Activated naive CD8-positive, alpha-beta T cell treated with anti-CD3 and anti-CD28 coated beads for 36 hours (primary cell): Measurements from ENCODE around the gene HJURP. TPM values are rescaled to one million over a fixed set of nuclear protein-coding genes. Genes with fewer than 3 reads are reported as not detected.

Experiments used
- DNase-seq: peaks from one replicate; pipeline ENCODE4 v3.0.0; 2021
- H3K27ac Mint-ChIP-seq: one replicate; pipeline ENCODE4 v1.8.0; 2022; ENCODE audit warnings: mild to moderate bottlenecking, moderate library complexity, mixed read lengths
- H3K27me3 Mint-ChIP-seq: one replicate; pipeline ENCODE4 v1.8.0; 2022; ENCODE audit warnings: mild to moderate bottlenecking, mixed read lengths
- H3K36me3 Mint-ChIP-seq: one replicate; pipeline ENCODE4 v1.8.0; 2021; ENCODE audit warnings: mild to moderate bottlenecking, mixed read lengths
- H3K4me1 Mint-ChIP-seq: one replicate; pipeline ENCODE4 v1.8.0; 2021; ENCODE audit warnings: mixed read lengths
- H3K4me3 Mint-ChIP-seq: one replicate; pipeline ENCODE4 v1.8.0; 2022; ENCODE audit warnings: mild to moderate bottlenecking, moderate library complexity, mixed read lengths
- H3K9me3 Mint-ChIP-seq: one replicate; pipeline ENCODE4 v1.8.0; 2022; ENCODE audit warnings: mixed read lengths
- total RNA-seq, 2 experiments: library from RNA; stranded (reverse); gene quantifications; one replicate each; pipeline ENCODE4 v1.2.3, GENCODE V29; 2021

Gene HJURP
- total RNA-seq, 2 experiments from 2014 or later, result 68.4 to 78.1 TPM

- no peak overlapping the region for H3K27ac Mint-ChIP-seq
- DNase-seq, result no peak
- no peaks in the 10 kb centered on the region for H3K36me3 Mint-ChIP-seq
- H3K27me3 Mint-ChIP-seq, result peaks cover 11% of the 10 kb centered on the region
- no peaks in the 10 kb centered on the region for H3K4me1 Mint-ChIP-seq
- H3K9me3 Mint-ChIP-seq, result no peaks in the 10 kb centered on the region
- H3K4me3 Mint-ChIP-seq, result no peak overlapping the region
Measured at GRCh38 chr2:233802132-233802815, 52.1 kb downstream of the HJURP start.

DNA sequence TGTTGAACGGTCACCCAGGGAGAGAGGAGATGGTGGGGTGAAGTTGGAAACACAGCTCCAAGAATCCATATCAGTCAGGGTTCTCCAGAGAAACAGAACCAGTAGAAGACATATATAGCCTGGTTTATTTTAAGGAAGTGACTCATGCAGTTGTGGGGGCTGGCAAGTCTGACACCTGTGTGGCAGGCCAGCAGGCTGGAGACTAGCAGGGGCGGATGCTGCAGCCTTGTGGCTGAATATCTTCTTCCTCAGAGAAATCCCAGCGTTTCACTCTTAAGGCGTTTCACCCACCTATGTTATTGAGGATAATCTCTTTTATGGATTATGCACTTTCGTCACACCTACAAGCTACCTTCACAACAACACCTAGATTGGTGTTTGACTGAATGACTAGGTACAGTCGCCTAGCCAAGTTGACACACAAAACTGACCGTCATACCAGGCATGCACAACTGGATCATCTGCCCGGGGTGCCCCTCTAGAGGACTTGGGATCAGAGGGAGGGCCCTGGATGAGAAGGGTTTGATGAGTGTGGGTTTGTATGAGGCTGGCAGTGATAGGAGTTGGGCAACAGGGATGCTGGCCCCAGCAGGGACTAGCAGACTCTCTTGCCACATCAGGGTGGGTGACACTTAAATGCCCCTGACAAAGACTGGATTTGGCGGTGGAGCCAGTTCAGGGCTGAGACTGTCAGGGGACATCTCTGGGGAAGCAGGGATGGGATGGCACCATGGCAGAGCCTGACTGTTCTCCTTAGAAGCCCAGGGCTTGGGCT, 52.8 kb downstream of the HJURP start:
- H3K27ac Mint-ChIP-seq, result no peak overlapping the region
- no peaks in the 10 kb centered on the region for H3K4me1 Mint-ChIP-seq
- no peak overlapping the region for H3K4me3 Mint-ChIP-seq
- H3K27me3 Mint-ChIP-seq, result peaks cover 11% of the 10 kb centered on the region
- no peaks in the 10 kb centered on the region for H3K9me3 Mint-ChIP-seq
- peak; percentile 18 for DNase-seq
- no peaks in the 10 kb centered on the region for H3K36me3 Mint-ChIP-seq

- DNase-seq, result no peak
Measured at GRCh38 chr2:233800208-233800607, 54.1 kb downstream of the HJURP start.

DNA sequence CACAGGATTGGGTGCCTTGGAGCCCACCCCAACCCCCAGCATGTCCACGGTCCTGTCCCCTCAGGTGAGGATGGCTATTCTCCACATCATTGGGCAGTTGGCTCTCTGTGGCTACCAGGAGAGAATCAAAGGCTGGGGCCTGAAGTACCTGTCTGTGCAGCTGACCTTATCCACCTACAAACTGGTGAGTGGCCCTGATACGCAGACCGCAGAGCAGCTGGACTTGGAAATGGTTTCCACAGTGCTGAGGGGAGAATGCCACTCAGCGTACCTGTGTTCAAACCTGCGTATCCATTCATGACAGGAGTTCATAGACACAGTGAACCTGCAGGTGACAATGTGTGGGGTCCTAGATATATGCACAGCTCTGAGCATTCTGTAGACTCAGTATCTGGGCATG, 54.6 kb downstream of the HJURP start:
- no peak overlapping the region for H3K4me3 Mint-ChIP-seq
- no peaks in the 10 kb centered on the region for H3K4me1 Mint-ChIP-seq
- no peaks in the 10 kb centered on the region for H3K9me3 Mint-ChIP-seq
- peaks cover 11% of the 10 kb centered on the region for H3K27me3 Mint-ChIP-seq
- DNase-seq, result no peak
- no peaks in the 10 kb centered on the region for H3K36me3 Mint-ChIP-seq
- H3K27ac Mint-ChIP-seq, result no peak overlapping the region

More at GRCh38 chr2:233800208-233800607, 54.1 kb downstream of the HJURP start:
- H3K36me3 Mint-ChIP-seq, result no peaks in the 10 kb centered on the region
- no peak overlapping the region for H3K4me3 Mint-ChIP-seq
- no peaks in the 10 kb centered on the region for H3K9me3 Mint-ChIP-seq
- no peak overlapping the region for H3K27ac Mint-ChIP-seq
- H3K4me1 Mint-ChIP-seq, result no peaks in the 10 kb centered on the region
- H3K27me3 Mint-ChIP-seq, result peaks cover 11% of the 10 kb centered on the region

DNA sequence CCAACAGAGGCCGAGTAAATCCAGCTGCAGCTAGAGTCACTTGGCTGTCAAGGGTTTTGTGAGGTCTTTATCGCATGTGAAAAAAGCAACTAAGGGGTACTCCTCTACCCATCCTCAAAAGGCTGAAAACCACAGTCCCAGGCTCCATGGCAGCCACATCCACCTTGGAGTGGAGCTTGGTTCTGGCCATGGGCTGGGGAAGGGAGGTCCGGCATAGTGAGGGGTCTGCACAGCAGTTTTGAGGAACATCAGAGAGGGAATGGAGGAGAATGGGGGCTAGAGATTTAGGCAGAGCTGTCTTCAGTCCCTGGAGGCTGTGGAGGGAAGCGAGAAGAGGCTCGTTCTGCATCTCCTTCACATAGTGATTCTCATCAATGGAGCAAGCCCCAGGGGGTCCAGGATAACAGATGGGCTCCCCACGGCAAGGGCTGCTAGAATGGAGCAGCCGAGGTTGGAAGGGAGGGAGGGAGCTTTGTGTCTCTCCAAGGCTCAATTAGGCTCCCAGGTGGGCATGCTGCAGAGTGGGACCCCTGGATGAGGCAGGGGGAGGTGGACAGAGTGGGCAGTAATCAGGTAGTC, 55.2 kb downstream of the HJURP start:
- no peaks in the 10 kb centered on the region for H3K36me3 Mint-ChIP-seq
- H3K27me3 Mint-ChIP-seq, result peaks cover 11% of the 10 kb centered on the region
- no peak overlapping the region for H3K4me3 Mint-ChIP-seq
- DNase-seq, result no peak
- no peak overlapping the region for H3K27ac Mint-ChIP-seq
- H3K9me3 Mint-ChIP-seq, result no peaks in the 10 kb centered on the region
- no peaks in the 10 kb centered on the region for H3K4me1 Mint-ChIP-seq

- Mint-ChIP-seq H3K9me3 (no peaks in the 10 kb centered on the region), H3K4me3 (no peak overlapping the region), H3K36me3 (no peaks in the 10 kb centered on the region), H3K27ac (no peak overlapping the region), H3K27me3 (peaks cover 7% of the 10 kb centered on the region), H3K4me1 (no peaks in the 10 kb centered on the region)
- no peak for DNase-seq
Measured at GRCh38 chr2:233798335-233799086, 55.8 kb downstream of the HJURP start.

- H3K27me3 Mint-ChIP-seq, result no peaks in the 10 kb centered on the region
- H3K9me3 Mint-ChIP-seq, result no peaks in the 10 kb centered on the region
- H3K36me3 Mint-ChIP-seq, result no peaks in the 10 kb centered on the region
- no peaks in the 10 kb centered on the region for H3K4me1 Mint-ChIP-seq
- no peak overlapping the region for H3K4me3 Mint-ChIP-seq
- no peak overlapping the region for H3K27ac Mint-ChIP-seq
- DNase-seq, result no peak
Measured at GRCh38 chr2:233796254-233796653, 58.1 kb downstream of the HJURP start.

GRCh38 chr2:233795735-233796171, 58.6 kb downstream of the HJURP start:
- H3K36me3 Mint-ChIP-seq, result no peaks in the 10 kb centered on the region
- no peak overlapping the region for H3K4me3 Mint-ChIP-seq
- DNase-seq, result no peak
- H3K27ac Mint-ChIP-seq, result no peak overlapping the region
- no peaks in the 10 kb centered on the region for H3K27me3 Mint-ChIP-seq
- no peaks in the 10 kb centered on the region for H3K4me1 Mint-ChIP-seq
- H3K9me3 Mint-ChIP-seq, result no peaks in the 10 kb centered on the region

DNA sequence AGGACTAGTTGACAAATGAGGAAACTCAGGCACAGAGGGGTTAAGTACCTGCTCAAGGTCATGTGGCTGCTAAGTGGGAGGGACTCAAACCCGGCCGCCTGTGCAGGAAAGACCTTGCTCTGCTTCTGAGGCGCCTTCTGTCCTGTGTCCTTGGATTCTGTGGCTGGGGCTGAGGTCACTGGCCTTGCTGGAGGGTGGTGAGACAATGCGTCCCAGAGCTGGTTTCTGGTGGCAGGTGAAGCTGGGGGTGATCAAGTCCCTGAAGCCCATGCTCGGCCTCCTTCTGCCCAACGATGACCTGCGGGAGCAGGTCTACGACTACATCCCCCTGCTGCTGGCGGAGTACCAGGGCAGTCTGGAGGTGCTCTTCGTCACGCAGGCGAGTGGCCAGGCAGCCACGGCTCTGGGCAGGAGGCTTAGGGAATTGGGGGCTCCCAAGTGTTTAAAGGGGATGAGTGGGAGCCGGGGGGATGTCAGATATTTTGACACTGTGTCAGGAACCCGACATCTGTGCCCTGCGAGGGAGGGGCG, 60.1 kb downstream of the HJURP start:
- H3K9me3 Mint-ChIP-seq, result no peaks in the 10 kb centered on the region
- H3K4me1 Mint-ChIP-seq, result no peaks in the 10 kb centered on the region
- H3K36me3 Mint-ChIP-seq, result no peaks in the 10 kb centered on the region
- H3K27me3 Mint-ChIP-seq, result no peaks in the 10 kb centered on the region
- DNase-seq, result no peak
- no peak overlapping the region for H3K4me3 Mint-ChIP-seq
- no peak overlapping the region for H3K27ac Mint-ChIP-seq

DNA sequence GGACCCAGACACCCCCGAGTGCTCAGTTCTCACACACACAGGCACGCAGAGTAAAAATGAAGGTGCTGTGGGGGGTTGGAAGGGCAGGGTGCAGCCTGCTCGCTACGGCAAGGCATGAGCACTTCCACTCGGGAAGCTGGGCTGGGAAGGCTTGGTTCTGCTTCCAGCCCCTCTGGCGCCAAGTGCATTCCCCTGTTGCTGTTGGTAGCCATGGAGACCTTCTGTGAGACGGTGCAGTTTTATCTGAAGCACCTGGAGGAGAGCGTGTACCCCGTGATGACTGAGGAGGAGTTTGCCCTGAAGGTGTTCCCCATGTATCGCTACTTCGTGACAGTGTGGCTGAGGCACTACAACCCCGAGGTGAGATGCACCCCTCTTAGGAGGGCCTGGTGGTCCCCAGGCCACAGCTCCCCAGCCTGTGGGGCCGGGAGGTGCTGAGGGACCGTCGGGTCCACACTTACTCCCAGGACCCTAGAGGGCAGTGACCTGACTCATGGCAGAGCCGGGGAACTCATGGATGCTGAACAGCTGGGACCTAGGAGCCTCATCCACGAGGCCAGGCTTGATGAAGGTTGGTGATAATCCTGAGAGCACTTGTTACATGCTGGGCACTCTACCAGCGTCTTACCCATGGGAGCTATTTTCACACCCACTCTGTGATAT, 60.7 kb downstream of the HJURP start:
- Mint-ChIP-seq H3K9me3 (no peaks in the 10 kb centered on the region), H3K36me3 (no peaks in the 10 kb centered on the region), H3K27ac (no peak overlapping the region), H3K4me1 (no peaks in the 10 kb centered on the region), H3K4me3 (no peak overlapping the region), H3K27me3 (no peaks in the 10 kb centered on the region)
- DNase-seq, result no peak

DNA sequence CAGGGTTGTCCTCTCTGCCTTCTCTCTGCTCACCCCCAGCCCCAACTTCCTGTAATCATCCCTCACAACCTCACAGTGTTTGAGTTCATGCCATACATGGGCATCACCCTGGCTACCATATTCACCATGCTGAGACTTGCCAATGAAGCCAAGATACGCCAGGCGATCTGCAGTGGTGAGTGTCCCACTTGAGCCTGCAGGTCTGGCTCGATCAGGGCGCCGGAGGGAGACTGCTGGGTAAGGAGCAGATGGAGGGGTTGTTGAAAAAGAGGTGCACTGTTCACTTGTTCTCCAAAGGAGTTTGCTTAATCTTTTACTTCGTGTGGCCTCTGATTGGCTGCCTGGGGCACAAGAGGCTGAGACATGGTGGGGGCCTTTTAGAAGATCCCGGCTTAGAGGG, 61.6 kb downstream of the HJURP start:
- Mint-ChIP-seq H3K9me3 (no peaks in the 10 kb centered on the region), H3K27me3 (no peaks in the 10 kb centered on the region), H3K27ac (no peak overlapping the region), H3K4me3 (no peak overlapping the region), H3K36me3 (no peaks in the 10 kb centered on the region), H3K4me1 (no peaks in the 10 kb centered on the region)
- no peak for DNase-seq

GRCh38 chr2:233791883-233792329, 62.4 kb downstream of the HJURP start:
- Mint-ChIP-seq H3K4me1 (no peaks in the 10 kb centered on the region), H3K27ac (no peak overlapping the region), H3K9me3 (no peaks in the 10 kb centered on the region)

DNA sequence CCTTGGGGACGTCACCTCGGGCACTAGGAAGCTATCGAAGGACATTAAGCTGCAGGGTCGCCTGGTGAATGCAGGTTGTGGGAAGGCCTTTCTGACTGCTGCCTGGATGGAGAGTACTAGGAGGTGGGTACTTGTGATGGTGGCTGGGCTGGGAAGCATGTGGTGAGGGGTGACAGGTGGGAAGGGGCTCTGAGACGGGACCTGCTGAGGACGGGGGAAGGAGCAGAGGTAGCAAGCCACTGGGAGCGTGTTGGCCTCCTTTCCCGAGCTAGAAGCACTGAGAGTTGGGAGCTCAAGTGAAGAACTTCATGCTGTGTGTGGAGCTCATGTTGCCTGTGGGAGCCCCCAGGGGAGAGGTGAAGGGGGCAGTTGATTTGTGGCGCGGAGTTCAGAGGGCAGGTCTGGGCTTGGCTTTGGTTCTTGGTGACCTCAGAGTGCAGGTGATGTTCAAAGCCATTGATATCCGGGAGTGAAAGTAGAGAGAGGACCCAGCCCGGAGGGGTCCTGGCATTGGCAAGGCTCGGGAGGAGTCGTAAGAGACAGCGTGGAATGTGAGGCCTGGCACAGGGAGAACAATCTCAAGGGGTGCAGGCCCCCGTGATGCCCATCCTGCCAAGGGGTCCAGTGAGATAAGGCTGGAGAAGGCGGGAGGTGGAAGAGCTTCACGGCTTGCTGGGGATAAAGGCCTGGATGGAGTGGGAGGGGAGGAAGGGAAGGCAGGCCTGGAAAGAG, 63.0 kb downstream of the HJURP start:
- Mint-ChIP-seq H3K27me3 (peaks cover 2% of the 10 kb centered on the region), H3K36me3 (no peaks in the 10 kb centered on the region)

More at GRCh38 chr2:233791883-233792329, 62.4 kb downstream of the HJURP start:
- DNase-seq, result no peak
- no peak overlapping the region for H3K4me3 Mint-ChIP-seq
- no peaks in the 10 kb centered on the region for H3K36me3 Mint-ChIP-seq
- no peaks in the 10 kb centered on the region for H3K27me3 Mint-ChIP-seq

GRCh38 chr2:233789554-233789953, 64.8 kb downstream of the HJURP start:
- Mint-ChIP-seq H3K27me3 (peaks cover 10% of the 10 kb centered on the region), H3K4me1 (no peaks in the 10 kb centered on the region)

More for the DNA sequence above, 63.0 kb downstream of the HJURP start:
- Mint-ChIP-seq H3K9me3 (peaks cover under 1% of the 10 kb centered on the region), H3K4me3 (no peak overlapping the region), H3K4me1 (no peaks in the 10 kb centered on the region), H3K27ac (no peak overlapping the region)
- DNase-seq, result no peak

More at GRCh38 chr2:233789554-233789953, 64.8 kb downstream of the HJURP start:
- DNase-seq, result no peak
- Mint-ChIP-seq H3K36me3 (no peaks in the 10 kb centered on the region), H3K27ac (no peak overlapping the region), H3K4me3 (no peak overlapping the region), H3K9me3 (peaks cover 4% of the 10 kb centered on the region)
